K562 (cell line): Measurements from ENCODE around the gene ARRB2. TPM values are rescaled to one million over a fixed set of nuclear protein-coding genes. Genes with fewer than 3 reads are reported as not detected.

Experiments used
- ATAC-seq: fragments of 200-7000 bp; cut with Tn5 transposase; 3 replicates; pipeline ENCODE4 v1.9.1; 2020; ENCODE audit warnings: moderate library complexity
- BruUV-seq: library from RNA; stranded (reverse); fragments of 400-500 nt; replicated peaks from 2 replicates; lab custom pipeline; 2021; lab: Mats Ljungman, UMichigan
- CTCF ChIA-PET: fragments of 300-600 bp; formaldehyde crosslinking; extraction: SDS; loops from one replicate; lab custom pipeline; 2021; ENCODE audit warnings: low intra/inter-chr PET ratio; lab: Yijun Ruan, JAX
- POLR2A ChIA-PET: fragments of 300-600, 350-650 bp; sonication (Branson Sonifier 250); formaldehyde crosslinking; extraction: SDS; loops from one replicate; lab custom pipeline; 2021; ENCODE audit warnings: antibody characterized with exemption, inconsistent platforms; lab: Yijun Ruan, JAX
- DNase-seq, 4 experiments: peaks; one replicate each; pipeline versions ENCODE4 v3.0.0 to v3.0.0-alpha.2; 2011 to 2018; ENCODE audit warnings: low spot score in 3 of 4, mixed read lengths in 3 of 4; ENCODE audit errors: extremely low read depth in 1 of 4
- FAIRE-seq: peaks from 2 replicates; lab custom pipeline; 2011; peaks lifted over from hg19 to GRCh38; lab: Jason Lieb, UNC
- H2AFZ ChIP-seq: 2 replicates; pipeline ENCODE4 v1.6.0; 2011; ENCODE audit warnings: low read depth, low read length, control low read depth, inconsistent platforms
- H3K27ac ChIP-seq: fragments of 200-600 bp; 3 replicates; pipeline ENCODE4 v1.8.0; 2011; ENCODE audit warnings: low read depth, mild to moderate bottlenecking, control low read depth, inconsistent platforms, low read length, moderate library complexity, mixed read lengths; ENCODE audit errors: extremely low read depth
- H3K27me3 ChIP-seq, 2 experiments: fragments of 300-600 bp in 1 of 2; 2 replicates in 1 of 2; 3 replicates in 1 of 2; pipeline versions ENCODE4 v1.6.0 to v1.8.0; 2011; ENCODE audit warnings: inconsistent platforms in 2 of 2, low read length in 2 of 2, mild to moderate bottlenecking in 1 of 2, mixed read lengths in 1 of 2, moderate library complexity in 1 of 2; ENCODE audit not compliant: control insufficient read depth in 2 of 2, insufficient read depth in 2 of 2
- H3K36me3 ChIP-seq: fragments of 300-600 bp; 3 replicates; pipeline ENCODE4 v1.8.0; 2011; ENCODE audit warnings: mild to moderate bottlenecking, low read length, inconsistent platforms; ENCODE audit not compliant: control insufficient read depth, insufficient read depth
- H3K4me1 ChIP-seq, 2 experiments: fragments of 200-600 bp in 1 of 2; replicated peaks in 1 of 2; 2 replicates in 1 of 2; 3 replicates in 1 of 2; pipeline versions ENCODE4 v1.5.1 to v1.8.0; 2011; ENCODE audit warnings: inconsistent platforms in 2 of 2, low read length in 2 of 2, mild to moderate bottlenecking in 1 of 2, mixed read lengths in 1 of 2, moderate library complexity in 1 of 2; ENCODE audit not compliant: control insufficient read depth in 2 of 2, insufficient read depth in 2 of 2
- H3K4me2 ChIP-seq: 2 replicates; pipeline ENCODE4 v1.6.1; 2011; ENCODE audit warnings: low read length, control low read depth, inconsistent platforms, mixed read lengths; ENCODE audit not compliant: insufficient read depth
- H3K4me3 ChIP-seq: fragments of 200-600 bp; sonication (generic), shearing (Covaris generic); 2 replicates; pipeline ENCODE4 v1.5.1; 2016; ENCODE audit warnings: control low read depth, inconsistent platforms
- H3K79me2 ChIP-seq: fragments of 200-600 bp; 3 replicates; pipeline ENCODE4 v1.8.0; 2011; ENCODE audit warnings: low read length, inconsistent platforms; ENCODE audit not compliant: control insufficient read depth, insufficient read depth
- H3K9ac ChIP-seq, 2 experiments: 2 replicates each; pipeline versions ENCODE4 v1.6.0 to v1.6.1; 2011; ENCODE audit warnings: low read depth in 2 of 2, low read length in 2 of 2, control low read depth in 1 of 2, inconsistent platforms in 1 of 2, mild to moderate bottlenecking in 1 of 2, mixed read lengths in 1 of 2; ENCODE audit not compliant: insufficient read depth in 1 of 2
- H3K9me1 ChIP-seq: one replicate; pipeline ENCODE4 v1.6.0; 2011; ENCODE audit warnings: inconsistent platforms, mild to moderate bottlenecking, low read length, moderate library complexity; ENCODE audit not compliant: control insufficient read depth, insufficient read depth
- H3K9me3 ChIP-seq: replicated peaks from 2 replicates; pipeline ENCODE4 v1.5.1; 2011; ENCODE audit warnings: low read depth, low read length, inconsistent platforms; ENCODE audit not compliant: control insufficient read depth, insufficient read depth
- H4K20me1 ChIP-seq: replicated peaks from 2 replicates; pipeline ENCODE4 v1.6.1; 2011; ENCODE audit warnings: low read length, inconsistent platforms, mixed read lengths; ENCODE audit not compliant: control insufficient read depth, insufficient read depth
- ESRRA ChIP-seq: fragments of 450-650 bp; IDR thresholded peaks from 2 replicates; pipeline ENCODE4 v1.6.1; 2014; ENCODE audit warnings: low read depth, mild to moderate bottlenecking, moderate library complexity, borderline replicate concordance
- GATAD2A ChIP-seq: fragments of 450-650 bp; IDR thresholded peaks from 2 replicates; pipeline ENCODE4 v1.6.1; 2017
- HNRNPLL ChIP-seq: fragments of 200-400 bp; formaldehyde crosslinking; IDR thresholded peaks from 2 replicates; pipeline ENCODE4 v1.6.1; 2017; ENCODE audit warnings: low read length, low read depth, mild to moderate bottlenecking; ENCODE audit not compliant: poor library complexity, severe bottlenecking
- KAT8 ChIP-seq: fragments of 450-650 bp; IDR thresholded peaks from 2 replicates; pipeline ENCODE4 v1.6.1; 2016; ENCODE audit warnings: low read depth, mild to moderate bottlenecking
- ZNF444 ChIP-seq: fragments of 250-450 bp; sonication (Bioruptor Pico); IDR thresholded peaks from 2 replicates; pipeline ENCODE4 v1.4.0; 2020; ENCODE audit warnings: mild to moderate bottlenecking, moderate library complexity
- ZNF785 ChIP-seq: fragments of 250-450 bp; sonication (Bioruptor Pico); IDR thresholded peaks from 2 replicates; pipeline ENCODE4 v1.4.0; 2020; ENCODE audit warnings: mild to moderate bottlenecking
- whole genome bisulfite sequencing: fragments of 100-300 bp; shearing (Covaris generic); methylation state at CpG from one replicate; pipeline ENCODE4 v1.1.6; 2016; ENCODE audit warnings: low coverage, mixed read lengths; ENCODE audit not compliant: insufficient coverage; ENCODE audit errors: missing lambda C conversion rate; 5-methylcytosine and 5-hydroxymethylcytosine counted together
- in situ Hi-C: fragments of 300-500 bp; cut with MboI; formaldehyde crosslinking; loops from 4 replicates; pipeline ENCODE4 v1.15.0; 2018; ENCODE audit warnings: inconsistent platforms, mixed read lengths
- intact Hi-C: fragments of 100-400 bp; cut with micrococcal nuclease; formaldehyde crosslinking; loops from 2 replicates; pipeline ENCODE4 v1.14.2; 2022
- polyA plus RNA-seq, 8 experiments: library from polyadenylated mRNA; depleted of rRNA in 4 of 8; stranded (reverse) in 5 of 8; unstranded in 3 of 8; fragments of >200 nt; fragmentation: Nextera tagmentation in 2 of 8; fragmentation: Illumina TruSeq in 1 of 8; extraction: Ambion mirVana in 2 of 8; extraction: Trizol in 1 of 8; gene quantifications; 2 replicates each; pipeline versions ENCODE4 v1.2.1 to v1.2.3, GENCODE V29; 2011 to 2014; ENCODE audit warnings: inconsistent platforms in 1 of 8, missing spikeins in 1 of 8
- total RNA-seq, 7 experiments: library from RNA; depleted of rRNA in 6 of 7; stranded (reverse); fragments of >200 nt in 6 of 7; fragmentation: Illumina TruSeq in 2 of 7; extraction: Trizol in 2 of 7; gene quantifications; 2 replicates each; pipeline versions ENCODE4 v1.2.1 to v1.2.3, GENCODE V29; 2011 to 2021; ENCODE audit warnings: low replicate concordance in 1 of 7
- TF ChIP-seq, protein P1 (sequence below): fragments of 250-450 bp; sonication (Bioruptor Pico); IDR thresholded peaks from 2 replicates; pipeline ENCODE4 v1.8.0; 2022; ENCODE audit warnings: inconsistent platforms
- TF ChIP-seq, protein P2 (sequence below): fragments of 250-450 bp; sonication (Bioruptor Pico); IDR thresholded peaks from 2 replicates; pipeline ENCODE4 v1.4.0; 2020; ENCODE audit warnings: borderline replicate concordance

ARRB2 gene
- total and polyA plus RNA-seq, 9 of the 15 experiments (the other 6 are each of a cell fraction or from before 2014, with no cell fraction given), result 0.79 to 15.3 (median 8.8) TPM

DNA sequence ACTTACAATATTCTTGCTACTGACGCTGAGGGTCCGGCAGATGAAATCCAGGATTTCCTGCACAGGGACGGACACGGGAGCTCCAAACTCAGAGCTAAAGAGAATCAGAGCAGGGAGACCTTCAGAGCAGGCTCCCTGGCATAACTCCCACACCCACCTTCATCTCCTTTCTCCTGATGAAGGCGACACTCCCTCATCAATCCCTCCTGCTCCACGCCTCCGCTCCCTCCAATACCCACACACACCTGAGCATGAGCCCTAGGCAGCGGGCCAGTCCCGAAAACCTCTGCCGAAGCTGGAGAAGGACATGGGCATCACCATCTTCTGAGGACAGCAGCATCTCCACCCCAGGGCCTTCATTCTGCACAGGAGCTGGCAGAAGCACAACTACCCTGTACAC is 34.6 kb upstream of the ARRB2 start:
- H3K9me1 ChIP-seq, result no peaks in the 10 kb centered on the region
- FAIRE-seq (no peak), ATAC-seq (no peak), DNase-seq (no peak)
- H3K79me2 ChIP-seq, result no peaks in the 10 kb centered on the region
- intact Hi-C loops, result no loop called here
- H3K4me1 ChIP-seq, result no peaks in the 10 kb centered on the region; a peak in 2 of 5 replicates
- H3K9ac ChIP-seq, result no peak overlapping the region
- POLR2A ChIA-PET, result interaction anchor here (1.0 kb wide), 1 partner anchor 22 kb away, joined by 4 read pairs; no protein-coding TSS in a partner anchor
- in situ Hi-C loops, result no loop called here
- no TSS peak for BruUV-seq
- no peak overlapping the region; the same call in 2 of the 3 replicates for H3K27ac ChIP-seq
- WGBS, result 96% methylated on average over 8 of the region's 10 CpGs
- peaks cover 90% of the 10 kb centered on the region; the same call in 2 of the 3 replicates for H3K36me3 ChIP-seq
- no peak overlapping the region for H3K4me2 ChIP-seq
- H2AFZ ChIP-seq, result no peak overlapping the region
- TF ChIP-seq, protein P1, sequence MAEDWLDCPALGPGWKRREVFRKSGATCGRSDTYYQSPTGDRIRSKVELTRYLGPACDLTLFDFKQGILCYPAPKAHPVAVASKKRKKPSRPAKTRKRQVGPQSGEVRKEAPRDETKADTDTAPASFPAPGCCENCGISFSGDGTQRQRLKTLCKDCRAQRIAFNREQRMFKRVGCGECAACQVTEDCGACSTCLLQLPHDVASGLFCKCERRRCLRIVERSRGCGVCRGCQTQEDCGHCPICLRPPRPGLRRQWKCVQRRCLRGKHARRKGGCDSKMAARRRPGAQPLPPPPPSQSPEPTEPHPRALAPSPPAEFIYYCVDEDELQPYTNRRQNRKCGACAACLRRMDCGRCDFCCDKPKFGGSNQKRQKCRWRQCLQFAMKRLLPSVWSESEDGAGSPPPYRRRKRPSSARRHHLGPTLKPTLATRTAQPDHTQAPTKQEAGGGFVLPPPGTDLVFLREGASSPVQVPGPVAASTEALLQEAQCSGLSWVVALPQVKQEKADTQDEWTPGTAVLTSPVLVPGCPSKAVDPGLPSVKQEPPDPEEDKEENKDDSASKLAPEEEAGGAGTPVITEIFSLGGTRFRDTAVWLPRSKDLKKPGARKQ (CRISPR knock-in tag), result no peak
- TF ChIP-seq ZNF785 (CRISPR knock-in tag), result no peak
- TF ChIP-seq GATAD2A, result no peak
- no peak for TF ChIP-seq ESRRA
- no peak for TF ChIP-seq ZNF444
- TF ChIP-seq KAT8, result no peak
- TF ChIP-seq HNRNPLL, result no peak
- TF ChIP-seq, protein P2, sequence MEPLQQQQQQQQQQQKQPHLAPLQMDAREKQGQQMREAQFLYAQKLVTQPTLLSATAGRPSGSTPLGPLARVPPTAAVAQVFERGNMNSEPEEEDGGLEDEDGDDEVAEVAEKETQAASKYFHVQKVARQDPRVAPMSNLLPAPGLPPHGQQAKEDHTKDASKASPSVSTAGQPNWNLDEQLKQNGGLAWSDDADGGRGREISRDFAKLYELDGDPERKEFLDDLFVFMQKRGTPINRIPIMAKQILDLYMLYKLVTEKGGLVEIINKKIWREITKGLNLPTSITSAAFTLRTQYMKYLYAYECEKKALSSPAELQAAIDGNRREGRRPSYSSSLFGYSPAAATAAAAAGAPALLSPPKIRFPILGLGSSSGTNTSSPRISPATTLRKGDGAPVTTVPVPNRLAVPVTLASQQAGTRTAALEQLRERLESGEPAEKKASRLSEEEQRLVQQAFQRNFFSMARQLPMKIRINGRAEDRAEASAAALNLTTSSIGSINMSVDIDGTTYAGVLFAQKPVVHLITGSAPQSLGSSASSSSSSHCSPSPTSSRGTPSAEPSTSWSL (CRISPR knock-in tag), result no peak
- no peaks in the 10 kb centered on the region for H3K9me3 ChIP-seq
- H3K4me3 ChIP-seq, result no peak overlapping the region
- no peaks in the 10 kb centered on the region for H4K20me1 ChIP-seq
- CTCF ChIA-PET, result no interaction called here
- H3K27me3 ChIP-seq, result no peaks in the 10 kb centered on the region
